C4-2B (cell line): ENCODE data around the gene WSB1.

ENCODE experiments used
- H3K27ac ChIP-seq: fragments of 450-650 bp; 2 replicates; pipeline ENCODE4 v1.5.1; 2017
- CTCF ChIP-seq: fragments of 450-650 bp; conservative IDR thresholded peaks from 2 replicates; pipeline ENCODE4 v1.5.1; 2017; ENCODE audit warnings: mild to moderate bottlenecking
- ZFX ChIP-seq: fragments of 450-650 bp; IDR thresholded peaks from 2 replicates; pipeline ENCODE4 v1.6.1; 2017

WSB1 gene

GRCh38 chr17:27363326-27363725 lies 69.4 kb downstream of the WSB1 start:
- TF ChIP-seq CTCF (no peak), ZFX (no peak)
- no peak overlapping the region for H3K27ac ChIP-seq
